ENCODE data around the gene MRPS25. TPM values are rescaled to one million over a fixed set of nuclear protein-coding genes. Genes with fewer than 3 reads are reported as not detected.

MRPS25 gene
- polyA plus RNA-seq, 1 of the 3 experiments (the other 2 are of a cell fraction), result 41.5 TPM

DNA sequence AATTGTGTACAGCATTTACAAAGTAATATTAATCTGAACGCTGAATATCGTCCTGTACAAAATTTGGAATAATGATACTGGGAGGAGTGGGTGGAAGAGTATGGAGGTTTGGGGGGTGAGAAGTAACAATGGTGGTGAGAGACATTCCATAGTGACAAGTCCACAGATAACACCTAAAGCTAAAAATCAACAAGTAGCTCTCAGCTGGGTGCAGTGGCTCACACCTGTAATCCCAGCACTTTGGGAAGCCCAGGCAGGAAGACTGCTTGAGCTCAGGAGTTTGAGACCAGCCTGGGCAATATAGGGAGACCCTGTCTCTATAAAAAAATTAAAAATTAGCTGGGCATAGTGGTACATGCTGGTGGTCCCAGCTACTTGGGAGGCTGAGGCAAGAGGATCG lies 5.1 kb downstream of the MRPS25 start:
- Histone ChIP-seq H3F3A (replicated peaks; ENCODE audit: insufficient read depth) (no peaks in the 10 kb centered on the region), H3K4me3 (ENCODE audit: low read depth in 2 of 2, low read length in 1 of 2) (no peak overlapping the region), H3K79me2 (ENCODE audit: insufficient read depth) (peaks cover 79% of the 10 kb centered on the region), H3K27me3 (ENCODE audit: insufficient read depth) (no peaks in the 10 kb centered on the region), H4K20me1 (ENCODE audit: insufficient read depth) (no peaks in the 10 kb centered on the region), H3K9me2 (no peaks in the 10 kb centered on the region), H3K27ac (ENCODE audit: low read depth in 2 of 2, low read length in 1 of 2) (no peak overlapping the region), H3K4me1 (ENCODE audit: control insufficient read depth in 1 of 2, insufficient read depth in 2 of 2, low read depth in 1 of 2, low read length in 1 of 2) (peaks cover 8 to 14% of the 10 kb centered on the region in 2 experiments; a peak in 2 of 4 replicates), H3K36me3 (replicated peaks in 1 of 2; ENCODE audit: control insufficient read depth in 1 of 2, insufficient read depth in 2 of 2, low read length in 1 of 2) (peaks cover 6 to 31% of the 10 kb centered on the region in 2 experiments), H3K4me2 (no peak overlapping the region), H3K9ac (no peak overlapping the region), H2AFZ (ENCODE audit: low read depth) (no peak overlapping the region), H3K9me3 (no peaks in the 10 kb centered on the region)
- ChIA-PET POLR2A (no interaction called here), CTCF (interaction anchor here (0.6 kb wide), 1 partner anchor 317 kb away, joined by 3 read pairs; no protein-coding TSS in a partner anchor)
- WGBS (ENCODE audit: low lambda C conversion rate), result 93% methylated on average over 3 of the region's 3 CpGs
- TF ChIP-seq RAD21 (IDR thresholded peaks at IDR 0.05; ENCODE audit: low read length) (no peak), GATA2 (CRISPR knock-in tag; IDR thresholded peaks at IDR 0.05) (no peak)
- TF ChIP-seq, protein P1, sequence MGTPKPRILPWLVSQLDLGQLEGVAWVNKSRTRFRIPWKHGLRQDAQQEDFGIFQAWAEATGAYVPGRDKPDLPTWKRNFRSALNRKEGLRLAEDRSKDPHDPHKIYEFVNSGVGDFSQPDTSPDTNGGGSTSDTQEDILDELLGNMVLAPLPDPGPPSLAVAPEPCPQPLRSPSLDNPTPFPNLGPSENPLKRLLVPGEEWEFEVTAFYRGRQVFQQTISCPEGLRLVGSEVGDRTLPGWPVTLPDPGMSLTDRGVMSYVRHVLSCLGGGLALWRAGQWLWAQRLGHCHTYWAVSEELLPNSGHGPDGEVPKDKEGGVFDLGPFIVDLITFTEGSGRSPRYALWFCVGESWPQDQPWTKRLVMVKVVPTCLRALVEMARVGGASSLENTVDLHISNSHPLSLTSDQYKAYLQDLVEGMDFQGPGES (IDR thresholded peaks at IDR 0.05; ENCODE audit: low read depth, low read length), result no peak
- TF ChIP-seq, protein P2, sequence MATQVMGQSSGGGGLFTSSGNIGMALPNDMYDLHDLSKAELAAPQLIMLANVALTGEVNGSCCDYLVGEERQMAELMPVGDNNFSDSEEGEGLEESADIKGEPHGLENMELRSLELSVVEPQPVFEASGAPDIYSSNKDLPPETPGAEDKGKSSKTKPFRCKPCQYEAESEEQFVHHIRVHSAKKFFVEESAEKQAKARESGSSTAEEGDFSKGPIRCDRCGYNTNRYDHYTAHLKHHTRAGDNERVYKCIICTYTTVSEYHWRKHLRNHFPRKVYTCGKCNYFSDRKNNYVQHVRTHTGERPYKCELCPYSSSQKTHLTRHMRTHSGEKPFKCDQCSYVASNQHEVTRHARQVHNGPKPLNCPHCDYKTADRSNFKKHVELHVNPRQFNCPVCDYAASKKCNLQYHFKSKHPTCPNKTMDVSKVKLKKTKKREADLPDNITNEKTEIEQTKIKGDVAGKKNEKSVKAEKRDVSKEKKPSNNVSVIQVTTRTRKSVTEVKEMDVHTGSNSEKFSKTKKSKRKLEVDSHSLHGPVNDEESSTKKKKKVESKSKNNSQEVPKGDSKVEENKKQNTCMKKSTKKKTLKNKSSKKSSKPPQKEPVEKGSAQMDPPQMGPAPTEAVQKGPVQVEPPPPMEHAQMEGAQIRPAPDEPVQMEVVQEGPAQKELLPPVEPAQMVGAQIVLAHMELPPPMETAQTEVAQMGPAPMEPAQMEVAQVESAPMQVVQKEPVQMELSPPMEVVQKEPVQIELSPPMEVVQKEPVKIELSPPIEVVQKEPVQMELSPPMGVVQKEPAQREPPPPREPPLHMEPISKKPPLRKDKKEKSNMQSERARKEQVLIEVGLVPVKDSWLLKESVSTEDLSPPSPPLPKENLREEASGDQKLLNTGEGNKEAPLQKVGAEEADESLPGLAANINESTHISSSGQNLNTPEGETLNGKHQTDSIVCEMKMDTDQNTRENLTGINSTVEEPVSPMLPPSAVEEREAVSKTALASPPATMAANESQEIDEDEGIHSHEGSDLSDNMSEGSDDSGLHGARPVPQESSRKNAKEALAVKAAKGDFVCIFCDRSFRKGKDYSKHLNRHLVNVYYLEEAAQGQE (IDR thresholded peaks at IDR 0.05; ENCODE audit: low read depth, low read length), result no peak
- DNase-seq, result no peak

DNA sequence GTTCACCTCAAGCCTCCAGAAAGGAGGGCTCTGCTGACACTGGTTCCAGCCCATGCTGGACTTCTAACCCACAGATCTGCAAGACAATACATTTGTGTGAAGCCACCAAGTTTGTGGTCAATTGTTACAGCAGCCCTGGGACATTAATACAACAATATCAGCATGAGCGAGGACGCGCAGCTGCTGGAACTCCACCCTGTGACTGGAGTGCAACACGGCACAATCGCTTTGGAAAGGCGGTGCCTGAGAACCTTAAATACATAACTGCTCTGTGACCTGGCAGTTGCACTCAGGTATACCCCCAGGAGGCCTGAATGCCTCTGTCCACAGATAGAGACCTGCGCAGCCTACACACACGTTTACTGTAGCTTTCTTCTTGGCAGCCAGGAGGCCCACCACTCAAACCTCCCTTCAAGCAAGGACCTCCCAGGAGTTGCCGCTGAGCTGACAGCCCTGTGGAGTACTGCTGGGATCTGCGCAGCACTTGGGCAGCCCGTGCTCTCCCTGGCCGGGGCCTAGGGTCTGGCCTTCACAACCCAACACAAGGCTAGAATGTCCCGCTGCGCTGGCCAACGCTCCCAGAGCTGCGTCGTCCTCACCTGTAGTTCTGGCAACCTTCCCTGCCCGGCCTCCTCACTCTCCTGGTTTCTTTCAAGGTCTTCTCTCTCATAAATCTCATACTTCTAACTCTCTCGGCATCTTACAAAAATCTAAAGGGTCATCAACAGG lies 8.3 kb downstream of the MRPS25 start:
- Histone ChIP-seq H3K9me3 (no peaks in the 10 kb centered on the region), H3K27ac (ENCODE audit: low read depth in 2 of 2, low read length in 1 of 2) (no peak overlapping the region), H3F3A (replicated peaks; ENCODE audit: insufficient read depth) (no peaks in the 10 kb centered on the region), H3K27me3 (ENCODE audit: insufficient read depth) (no peaks in the 10 kb centered on the region), H3K4me3 (ENCODE audit: low read depth in 2 of 2, low read length in 1 of 2) (no peak overlapping the region), H3K79me2 (ENCODE audit: insufficient read depth) (peaks cover 73% of the 10 kb centered on the region), H3K4me1 (ENCODE audit: control insufficient read depth in 1 of 2, insufficient read depth in 2 of 2, low read depth in 1 of 2, low read length in 1 of 2) (peaks cover 0 to 12% of the 10 kb centered on the region in 2 experiments; a peak in 1 of 4 replicates), H3K36me3 (replicated peaks in 1 of 2; ENCODE audit: control insufficient read depth in 1 of 2, insufficient read depth in 2 of 2, low read length in 1 of 2) (peaks cover 15 to 39% of the 10 kb centered on the region in 2 experiments), H3K9ac (no peak overlapping the region), H4K20me1 (ENCODE audit: insufficient read depth) (0 out of 2 replicates have a peak, but pooled peaks cover under 1% of the 10 kb centered on the region), H3K4me2 (no peak overlapping the region), H2AFZ (ENCODE audit: low read depth) (no peak overlapping the region), H3K9me2 (no peaks in the 10 kb centered on the region)
- DNase-seq, result no peak
- WGBS (ENCODE audit: low lambda C conversion rate), result 96% methylated on average over 16 of the region's 19 CpGs
- TF ChIP-seq YY1 (IDR thresholded peaks at IDR 0.05; ENCODE audit: low read depth) (no peak), EZH2phosphoT487 (IDR thresholded peaks at IDR 0.05; ENCODE audit: borderline replicate concordance, low read depth) (no peak), ELF1 (IDR thresholded peaks at IDR 0.05) (no peak), POLR2AphosphoS5 (IDR thresholded peaks at IDR 0.05; ENCODE audit: low read depth, low read length) (no peak), TCF12 (IDR thresholded peaks at IDR 0.05) (no peak), RXRA (IDR thresholded peaks at IDR 0.05; ENCODE audit: borderline replicate concordance, low read depth) (no peak), MEF2A (IDR thresholded peaks at IDR 0.05; ENCODE audit: borderline replicate concordance, low read depth) (no peak)
- ChIA-PET CTCF (interaction anchor here (1.2 kb wide), 1 partner anchor 131 kb away, joined by 4 read pairs; no protein-coding TSS in a partner anchor), POLR2A (no interaction called here)

Measured in SK-N-SH (cell line).